ENCODE results near the gene MGAT5.
A peak's percentile ranks its signal among the peaks of the same experiment; 100 is the strongest.

The MGAT5 gene

DNA sequence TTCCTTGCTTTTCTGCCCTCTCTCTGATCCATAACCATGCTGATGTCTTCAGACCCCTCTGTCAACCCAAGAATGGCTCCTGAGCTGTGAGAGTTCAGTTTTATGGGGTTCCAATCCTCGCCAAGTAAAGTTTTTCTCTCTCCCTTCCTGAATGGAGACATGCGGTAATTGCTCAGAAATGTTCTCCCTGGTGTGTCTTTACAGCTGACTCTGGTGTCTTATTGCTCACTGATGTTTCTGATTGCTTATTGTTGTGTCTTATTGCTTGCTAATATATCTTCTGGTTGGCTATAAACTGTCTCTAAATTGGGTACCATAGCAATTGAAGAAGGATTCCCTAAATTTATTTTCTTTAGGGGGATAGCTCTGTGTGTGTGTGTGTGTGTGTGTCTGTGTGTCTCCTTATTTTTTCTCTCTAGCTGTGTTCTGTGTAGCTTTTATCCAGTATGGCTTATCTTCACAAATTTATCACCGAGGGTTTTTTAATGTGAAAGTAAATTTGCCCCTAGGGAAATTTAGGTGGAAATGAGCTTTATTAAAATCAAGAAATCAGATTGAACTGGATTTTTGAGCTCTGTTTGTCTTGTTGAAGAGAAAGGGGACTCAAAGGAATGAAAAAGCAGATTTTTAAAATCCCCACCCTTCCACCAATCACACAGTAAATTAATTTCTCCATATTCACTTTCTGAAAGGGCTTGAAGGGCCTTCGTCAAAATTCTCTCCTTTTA is 19.5 kb downstream of the MGAT5 start:
- intact Hi-C loops (cut with DNase I): no loop called here
- DNase-seq: peak in 1 of 42 donors; percentile 17

DNA sequence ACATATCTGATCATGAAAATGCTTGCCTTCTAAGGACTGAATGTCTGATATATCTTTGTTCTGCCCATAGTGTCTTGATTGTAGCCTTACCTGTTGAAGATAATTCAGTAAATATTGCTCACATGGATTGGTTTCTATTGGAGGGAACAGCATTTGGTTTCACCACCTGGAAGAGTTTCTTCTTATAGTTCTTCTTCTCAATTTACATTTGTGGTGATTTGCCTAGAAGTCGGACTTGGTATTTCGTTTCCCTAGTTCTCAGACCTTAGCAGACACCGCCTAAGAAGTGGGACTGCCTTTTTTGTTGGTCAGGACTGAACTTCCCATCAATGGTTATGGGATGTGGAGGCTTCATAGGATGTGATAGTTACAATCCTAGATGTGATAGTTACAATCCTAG is 20.2 kb downstream of the MGAT5 start:
- DNase-seq: no peak
- intact Hi-C loops (cut with DNase I): no loop called here

DNA sequence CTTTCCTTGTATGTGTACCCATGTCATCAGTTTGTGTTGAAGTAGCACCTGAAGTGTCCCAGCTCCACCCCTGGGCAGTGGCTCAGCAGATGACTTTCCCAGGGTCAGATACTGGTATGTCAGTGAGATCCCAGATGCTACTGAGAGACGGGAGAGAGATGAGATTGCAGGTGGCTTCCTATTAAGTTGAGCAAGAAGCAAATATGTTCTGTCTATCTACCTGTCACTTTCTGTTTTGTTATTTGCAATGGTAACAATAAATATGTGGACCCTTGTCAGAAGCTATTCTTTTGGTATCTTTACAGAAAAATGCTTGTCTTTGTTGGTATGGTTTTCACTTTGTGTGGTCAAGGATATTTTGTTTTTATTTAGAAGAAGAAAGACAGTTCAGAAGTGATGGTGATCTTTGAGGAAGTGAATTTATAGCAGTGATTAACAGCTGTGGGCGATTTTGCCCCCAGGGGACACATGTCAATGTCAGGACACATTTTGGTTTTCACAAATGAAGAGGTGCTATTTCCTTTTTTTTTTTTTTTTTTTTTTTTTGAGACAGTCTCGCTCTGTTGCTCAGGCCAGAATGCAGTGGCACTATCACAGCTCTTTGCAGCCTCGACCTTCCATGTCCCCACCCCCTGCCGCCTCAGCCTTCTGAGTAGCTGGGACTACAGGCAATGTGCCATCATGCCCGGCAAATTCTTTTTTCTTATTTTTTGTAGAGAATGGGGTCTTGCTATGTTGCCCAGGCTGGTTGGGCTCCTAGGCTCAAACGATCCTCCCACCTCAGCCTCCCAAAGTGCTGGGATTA is 21.4 kb downstream of the MGAT5 start:
- intact Hi-C loops (cut with DNase I): no loop called here

DNA sequence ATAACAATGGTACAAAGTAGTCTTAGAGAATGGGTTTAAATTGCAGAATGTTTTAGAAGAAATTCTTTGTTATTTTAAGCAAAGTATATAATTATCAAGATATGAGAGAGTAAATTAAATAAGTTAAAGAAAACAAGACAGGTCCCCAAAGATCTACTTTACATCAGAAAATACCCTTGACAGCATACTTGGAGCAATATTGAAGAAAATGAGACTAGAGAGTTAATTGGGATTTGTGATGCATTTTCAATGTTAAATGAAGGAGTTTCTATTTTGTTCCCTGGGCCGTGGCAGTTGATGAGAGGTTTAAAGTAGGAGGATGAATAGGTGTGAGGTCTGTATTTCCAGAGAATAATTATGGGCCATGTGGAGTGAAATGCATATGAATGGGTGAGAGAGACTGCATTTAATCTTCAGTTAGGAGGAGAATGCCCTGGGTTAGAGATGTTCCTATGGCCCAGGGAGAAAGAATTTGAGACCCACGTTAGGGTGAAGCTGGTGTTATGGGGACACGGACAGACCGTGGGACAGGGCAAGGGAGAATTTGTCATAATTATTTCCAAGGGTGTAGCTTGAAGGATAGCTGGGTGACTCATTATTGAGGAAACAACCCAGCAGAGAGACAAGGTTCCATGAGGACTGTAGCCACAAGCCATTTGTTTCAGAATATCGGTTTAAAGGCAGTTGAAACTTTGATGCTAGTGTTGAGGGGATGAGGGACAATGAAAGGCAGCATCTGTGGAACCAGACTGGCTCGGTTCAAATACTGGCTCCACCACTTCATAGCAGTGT is 22.7 kb downstream of the MGAT5 start:
- peak in 1 of 42 donors; percentile 17 for DNase-seq
- intact Hi-C loops (cut with DNase I): no loop called here

More for the DNA sequence above, 21.4 kb downstream of the MGAT5 start:
- peak in 2 of 42 donors; percentile 27 to 38 for DNase-seq

DNA sequence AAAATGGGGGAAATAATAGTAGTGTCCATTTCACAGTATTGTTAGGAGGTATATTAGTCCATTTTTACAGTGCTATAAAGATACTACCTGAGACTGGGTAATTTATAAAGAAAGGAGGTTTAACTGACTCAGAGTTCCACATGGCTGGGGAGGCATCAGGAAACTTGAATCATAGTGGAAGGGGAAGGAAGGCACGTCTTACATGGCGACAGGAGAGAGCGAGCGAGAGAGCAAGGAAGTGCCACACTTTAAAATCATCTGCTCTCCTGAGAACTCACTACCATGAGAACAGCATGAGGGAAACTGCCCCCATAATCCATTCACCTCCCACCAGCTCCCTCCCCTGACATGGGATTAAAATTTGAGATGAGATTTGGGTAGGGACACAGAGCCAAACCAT is 23.4 kb downstream of the MGAT5 start:
- intact Hi-C loops (cut with DNase I): no loop called here
- peak in 2 of 42 donors; percentile 12 to 19 for DNase-seq

DNA sequence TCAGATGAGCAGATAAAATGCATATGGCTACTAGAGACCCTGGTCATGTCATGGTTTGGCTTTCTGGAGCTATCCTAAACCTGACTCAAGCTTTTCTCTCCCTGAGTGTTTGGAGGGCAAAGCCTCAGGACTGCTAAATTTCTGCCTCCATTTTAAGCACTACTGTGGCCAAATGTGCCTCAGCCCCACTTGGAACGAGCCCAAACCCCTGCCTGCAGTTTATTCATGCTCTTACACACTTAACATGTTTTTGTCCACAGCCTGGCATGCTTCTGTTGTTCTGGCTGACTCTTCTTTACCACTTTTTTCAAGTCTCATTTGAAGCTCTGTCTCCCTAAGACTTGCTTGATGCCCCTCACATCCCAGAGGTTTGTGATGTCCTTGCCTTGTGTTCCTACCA is 24.7 kb downstream of the MGAT5 start:
- intact Hi-C loops (cut with DNase I): no loop called here
- DNase-seq: peak in 1 of 42 donors; percentile 38

DNA sequence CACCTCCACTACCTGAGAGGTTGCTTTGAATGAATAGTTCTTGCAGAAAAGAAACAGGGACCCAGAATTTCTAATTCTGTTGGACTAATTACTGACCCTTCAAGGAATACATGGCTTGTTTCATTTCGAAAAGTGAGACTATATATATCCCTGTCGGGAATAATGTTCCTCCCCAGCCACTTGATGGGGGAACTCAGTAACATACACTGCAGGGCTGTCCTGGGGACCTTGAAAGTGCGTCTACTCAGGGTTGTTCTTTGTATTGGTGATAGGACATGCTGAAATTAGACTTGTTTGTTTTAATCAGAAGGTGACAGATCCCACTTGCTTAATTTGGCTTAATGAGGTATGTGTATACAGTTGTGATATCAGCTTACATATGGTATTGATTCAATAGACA is 25.5 kb downstream of the MGAT5 start:
- intact Hi-C loops (cut with DNase I): no loop called here

DNA sequence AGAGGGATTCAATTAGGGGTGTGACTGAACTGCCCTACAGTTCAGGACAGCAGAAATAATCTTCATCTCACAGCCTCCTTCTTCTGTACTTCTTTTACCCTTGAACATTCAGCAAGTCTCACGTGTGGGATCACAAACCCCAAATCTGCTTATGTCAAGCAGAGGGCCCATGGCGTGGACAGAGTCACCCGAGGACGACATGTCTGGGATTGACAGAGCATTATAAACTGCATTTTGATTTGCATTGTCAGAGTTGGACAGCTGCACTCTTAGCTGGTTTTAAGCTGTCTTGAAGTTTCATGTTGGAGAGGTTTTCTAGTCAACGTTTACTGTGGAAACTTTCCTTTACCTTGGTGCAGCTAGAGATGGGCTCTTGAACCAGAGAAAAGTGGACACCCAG is 26.4 kb downstream of the MGAT5 start:
- intact Hi-C loops (cut with DNase I): no loop called here
- DNase-seq: no peak

More for the DNA sequence above, 25.5 kb downstream of the MGAT5 start:
- DNase-seq: peak in 1 of 42 donors; percentile 1

DNA sequence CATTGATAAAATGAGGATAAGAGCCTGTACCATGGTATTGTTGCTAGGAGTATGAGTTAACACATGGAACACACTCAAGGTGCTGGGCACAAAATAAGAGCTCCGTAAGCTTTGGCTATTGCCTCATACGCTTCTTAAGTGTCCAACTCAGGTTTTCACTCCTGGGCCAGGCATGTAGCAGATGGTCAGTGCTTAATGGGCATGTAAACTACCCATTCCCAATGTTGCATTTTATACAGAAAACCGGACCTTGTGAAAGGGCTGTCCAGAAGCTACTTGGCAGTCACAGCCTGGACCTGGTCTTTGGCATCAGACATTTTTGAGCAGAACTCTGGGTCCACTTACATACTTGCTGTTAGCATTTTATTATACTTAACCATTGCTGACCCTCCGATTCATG is 26.9 kb downstream of the MGAT5 start:
- intact Hi-C loops (cut with DNase I): no loop called here
- DNase-seq: peak in 1 of 42 donors; percentile 28

DNA sequence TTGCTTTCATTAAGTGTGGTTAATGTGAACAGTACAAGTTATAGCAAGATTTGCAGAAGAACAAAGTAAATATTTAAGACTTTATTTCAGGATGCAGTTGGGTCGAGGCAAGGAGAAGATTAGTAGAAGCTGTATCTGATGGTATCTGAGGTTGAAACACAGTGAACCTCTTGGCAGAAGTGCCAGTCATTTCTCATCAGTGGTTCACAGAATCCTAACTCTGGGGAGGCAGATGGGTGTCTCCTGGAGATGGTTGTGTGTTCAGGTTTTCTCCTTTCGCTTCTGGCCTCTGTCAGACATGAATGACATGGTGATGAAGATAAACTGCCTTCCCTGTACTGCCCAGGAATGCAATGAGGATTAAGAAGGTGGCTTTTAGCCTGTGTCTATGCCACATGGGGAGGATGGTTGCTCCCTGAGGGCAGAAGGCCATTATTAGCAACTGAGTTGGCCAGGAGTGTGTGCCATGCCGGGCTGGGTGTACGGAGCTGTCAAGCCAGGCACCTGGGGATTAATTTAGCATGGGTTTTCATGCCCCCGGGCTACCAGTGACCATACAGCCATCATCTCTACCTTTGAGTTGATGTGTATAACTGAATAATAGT is 28.0 kb downstream of the MGAT5 start:
- peak in 1 of 42 donors; percentile 16 for DNase-seq
- intact Hi-C loops (cut with DNase I): no loop called here

DNA sequence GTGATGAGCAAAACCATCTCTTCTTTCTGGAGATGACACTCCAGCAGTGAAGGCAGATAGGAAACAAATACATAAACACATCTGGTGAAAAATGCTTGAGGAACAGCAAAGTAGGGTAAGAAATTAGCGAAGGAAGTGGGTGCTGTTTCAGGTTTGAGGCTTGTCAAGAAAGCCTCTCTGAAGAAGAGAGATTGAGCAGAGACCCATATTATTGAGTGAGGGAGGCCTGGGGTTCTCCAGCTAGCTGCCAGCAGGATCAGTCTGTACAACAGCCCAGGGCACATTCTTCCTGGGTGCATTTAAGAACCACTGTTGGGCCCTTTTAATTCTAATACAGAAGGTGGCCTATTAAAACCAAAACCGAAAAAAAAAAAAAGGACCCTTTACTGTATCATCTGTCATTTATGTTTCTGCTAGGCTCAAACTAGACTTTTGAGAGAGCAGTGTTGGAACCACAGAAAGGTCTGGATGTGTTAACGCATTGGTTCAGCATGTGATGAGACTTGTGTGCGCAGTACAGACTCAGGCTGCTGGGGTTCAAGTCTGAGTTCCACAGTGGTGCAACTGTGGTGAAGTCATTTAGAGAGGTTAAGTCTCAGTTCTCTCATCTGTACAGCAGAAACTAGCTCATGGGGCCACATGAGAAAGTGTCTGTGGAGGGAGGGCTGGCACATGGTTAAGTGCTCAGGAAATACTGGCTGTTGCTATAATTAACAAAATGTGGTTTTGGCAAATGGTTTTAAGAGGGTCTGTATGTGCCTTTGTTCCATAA is 28.9 kb downstream of the MGAT5 start:
- intact Hi-C loops (cut with DNase I): no loop called here
- DNase-seq: peak in 1 of 42 donors; percentile 40

DNA sequence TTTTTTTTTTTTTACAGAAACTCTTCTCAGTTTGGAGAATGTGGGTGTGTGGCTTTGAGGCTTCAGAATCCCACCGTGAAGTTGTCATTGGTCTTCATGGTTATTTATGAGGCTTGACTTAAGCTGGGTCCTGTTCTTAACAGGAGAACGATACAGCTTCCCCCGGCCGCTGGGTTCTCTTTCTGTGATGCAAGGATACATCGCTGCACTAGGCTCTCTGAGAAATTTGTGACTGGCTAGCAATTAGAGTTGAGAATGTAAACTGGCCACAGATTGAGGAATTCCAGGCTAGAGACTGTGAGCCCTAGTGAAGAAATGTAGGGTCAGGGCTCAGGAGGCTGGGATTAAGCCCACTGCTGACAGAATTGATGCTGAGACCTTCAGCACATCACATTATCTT is 29.8 kb downstream of the MGAT5 start:
- peak in 1 of 42 donors; percentile 34 for DNase-seq
- intact Hi-C loops (cut with DNase I): no loop called here

DNA sequence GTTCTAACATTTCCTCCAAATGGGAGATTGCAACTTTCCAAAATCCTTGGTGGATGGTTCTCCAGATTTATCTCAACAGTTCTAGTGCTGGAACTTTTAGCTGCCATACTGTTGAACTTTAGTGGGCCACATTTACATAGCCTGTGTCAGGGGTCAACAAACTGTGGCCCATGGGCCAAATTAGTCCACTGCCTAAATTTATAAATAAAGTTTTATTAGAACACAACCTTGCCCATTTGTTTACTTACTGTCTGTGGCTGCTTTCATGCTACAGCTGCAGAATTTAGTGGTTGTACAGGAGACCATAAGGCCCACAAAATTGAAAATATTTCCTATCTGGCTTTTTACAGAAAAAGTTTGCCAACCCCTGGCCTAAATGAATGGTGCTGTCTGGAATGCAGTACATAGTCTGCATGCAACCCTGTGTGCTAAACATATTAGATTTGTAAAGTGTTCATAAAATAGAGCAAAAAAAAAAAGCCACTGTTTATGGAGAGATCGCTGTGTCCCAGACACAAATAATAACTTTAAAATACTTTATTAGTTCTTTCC is 30.3 kb downstream of the MGAT5 start:
- DNase-seq: peak in 1 of 42 donors; percentile 7
- intact Hi-C loops (cut with DNase I): no loop called here

DNA sequence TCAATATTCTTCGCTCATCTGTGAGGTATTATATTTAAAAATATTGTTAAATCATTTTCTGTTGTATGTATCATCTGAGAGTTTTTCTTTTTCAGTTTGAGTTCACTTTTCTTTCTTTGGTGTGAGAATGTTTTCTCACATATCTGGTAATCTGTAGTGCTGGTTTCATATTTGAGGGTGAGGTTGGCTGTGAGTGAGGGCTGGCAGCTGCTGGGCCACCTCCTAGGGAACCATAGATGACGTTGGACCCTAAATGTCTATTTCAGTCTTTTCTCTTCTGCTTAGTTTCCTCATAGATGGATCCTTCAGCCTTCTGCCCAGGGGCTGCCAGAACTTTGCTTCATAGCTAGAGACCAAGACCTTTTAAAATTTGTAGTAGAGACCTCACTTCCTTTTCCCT is 33.5 kb downstream of the MGAT5 start:
- intact Hi-C loops (cut with DNase I): no loop called here

DNA sequence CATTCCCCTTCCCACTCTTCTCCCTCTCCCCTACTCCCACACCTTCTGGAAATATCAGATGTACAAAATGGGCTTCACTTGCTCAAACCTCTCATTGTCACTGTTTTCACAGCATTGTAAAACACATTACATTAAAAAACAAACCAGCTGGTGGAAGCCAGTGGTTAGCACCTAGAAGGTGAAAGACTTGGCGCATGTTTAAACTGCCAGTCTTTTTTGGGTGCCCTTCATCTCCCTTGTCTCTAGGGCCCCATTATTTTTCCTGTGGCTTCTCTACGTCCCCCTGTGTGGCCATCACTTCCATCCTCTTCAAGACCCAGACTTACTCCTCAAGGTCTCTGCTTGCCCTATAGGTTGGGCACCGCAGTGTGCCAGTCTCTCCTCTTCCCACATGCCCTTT is 34.9 kb downstream of the MGAT5 start:
- no peak for DNase-seq
- intact Hi-C loops (cut with DNase I): no loop called here

More for the DNA sequence above, 33.5 kb downstream of the MGAT5 start:
- no peak for DNase-seq

DNA sequence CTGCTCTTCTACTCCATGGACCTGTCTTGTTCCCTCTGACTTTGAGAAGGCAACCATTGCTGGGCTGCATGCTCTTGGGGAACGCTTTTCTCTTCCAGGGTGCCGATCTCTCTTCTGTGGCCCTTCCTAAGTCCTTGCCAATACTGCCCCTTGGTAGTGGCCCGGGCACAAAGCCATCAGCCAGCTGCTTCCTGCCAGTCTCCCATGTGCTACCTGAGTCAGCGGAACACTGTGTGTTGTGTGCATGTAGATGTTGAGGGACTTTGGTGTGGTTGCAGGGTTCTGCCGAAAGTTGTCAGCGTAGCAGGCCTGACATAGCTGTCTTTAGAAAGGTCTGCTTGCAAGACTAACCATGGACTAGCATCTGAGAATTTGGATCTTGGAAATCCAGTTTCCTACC is 35.4 kb downstream of the MGAT5 start:
- DNase-seq: peak in 7 of 42 donors; percentile 11 to 50 (median 22)
- intact Hi-C loops (cut with DNase I): no loop called here

DNA sequence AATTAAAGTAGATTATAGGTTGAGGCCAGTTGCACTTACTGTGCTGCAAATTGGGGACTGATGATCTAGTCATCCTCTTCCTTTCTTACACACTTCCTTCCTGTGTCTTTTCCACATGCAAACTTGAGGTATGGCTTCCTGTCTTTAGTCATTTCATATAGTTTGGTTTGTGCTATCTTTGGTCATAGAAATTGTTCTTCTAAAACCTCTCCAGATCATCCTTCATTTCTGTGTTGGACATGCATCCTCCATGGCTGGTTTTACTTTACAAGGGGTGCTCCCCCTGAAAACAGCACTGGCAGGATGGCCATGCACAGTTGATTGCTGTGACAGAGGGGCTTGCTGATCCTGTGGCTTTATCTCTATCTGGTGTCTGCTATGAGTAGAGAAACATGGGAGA is 36.5 kb downstream of the MGAT5 start:
- intact Hi-C loops (cut with DNase I): no loop called here
- peak in 1 of 42 donors; percentile 12 for DNase-seq

DNA sequence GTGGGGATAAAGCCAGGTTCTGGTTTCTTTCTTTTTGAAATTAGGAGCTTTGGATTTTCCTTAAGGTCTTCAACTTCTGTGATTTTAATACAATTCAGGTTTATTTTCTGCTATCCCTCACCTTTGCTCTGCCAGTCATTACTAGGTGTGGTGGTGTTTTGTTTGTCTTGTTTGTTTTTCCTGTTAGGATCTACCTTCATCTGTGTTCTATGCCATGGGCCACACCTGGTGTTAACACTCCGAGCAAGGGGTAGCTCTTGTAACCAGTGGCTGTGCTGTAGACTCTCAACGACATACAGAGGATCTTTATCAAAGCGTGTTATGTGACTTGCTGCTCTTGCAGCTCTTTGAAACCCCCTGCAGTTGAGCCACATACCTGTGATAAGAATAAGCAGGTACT is 38.6 kb downstream of the MGAT5 start:
- DNase-seq: no peak
- intact Hi-C loops (cut with DNase I): no loop called here
